ENCODE results near the gene SLC30A7.

DNA sequence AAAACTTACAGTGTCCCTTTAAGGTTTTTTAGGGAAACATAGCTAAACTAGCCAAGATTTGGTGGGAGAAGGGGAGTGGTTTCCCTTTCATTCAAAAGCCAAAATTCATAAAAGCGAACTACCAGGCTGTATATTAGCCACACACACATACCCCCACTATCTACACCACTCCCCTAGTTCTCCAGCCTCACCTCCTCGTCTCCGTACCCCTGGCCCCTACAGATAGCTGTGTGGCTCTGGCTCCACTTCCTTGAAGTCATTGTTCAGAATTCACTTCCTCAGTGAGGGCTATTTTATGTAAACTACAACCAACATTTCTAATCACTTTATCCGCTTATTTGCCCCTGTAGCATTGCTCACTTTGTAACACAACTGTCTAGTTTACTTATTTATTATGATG, 135.0 kb downstream of the SLC30A7 start:
- TF ChIP-seq ZC3H4 (CRISPR knock-in tag; IDR thresholded peaks at IDR 0.05; ENCODE audit: borderline replicate concordance) (no peak), USF2 (IDR thresholded peaks at IDR 0.05; ENCODE audit: low read depth, low read length) (no peak), USF2 (CRISPR knock-in tag; IDR thresholded peaks at IDR 0.05; ENCODE audit: borderline replicate concordance) (no peak), ATF2 (CRISPR knock-in tag; IDR thresholded peaks at IDR 0.05) (no peak), KAT7 (CRISPR knock-in tag; IDR thresholded peaks at IDR 0.05; ENCODE audit: borderline replicate concordance) (no peak), POLR2A (IDR thresholded peaks at IDR 0.05; ENCODE audit: insufficient read depth in 1 of 2, low read depth in 2 of 2, low read length in 2 of 2) (no peak), ZNF24 (IDR thresholded peaks at IDR 0.05) (no peak)
- TF ChIP-seq, protein P1, sequence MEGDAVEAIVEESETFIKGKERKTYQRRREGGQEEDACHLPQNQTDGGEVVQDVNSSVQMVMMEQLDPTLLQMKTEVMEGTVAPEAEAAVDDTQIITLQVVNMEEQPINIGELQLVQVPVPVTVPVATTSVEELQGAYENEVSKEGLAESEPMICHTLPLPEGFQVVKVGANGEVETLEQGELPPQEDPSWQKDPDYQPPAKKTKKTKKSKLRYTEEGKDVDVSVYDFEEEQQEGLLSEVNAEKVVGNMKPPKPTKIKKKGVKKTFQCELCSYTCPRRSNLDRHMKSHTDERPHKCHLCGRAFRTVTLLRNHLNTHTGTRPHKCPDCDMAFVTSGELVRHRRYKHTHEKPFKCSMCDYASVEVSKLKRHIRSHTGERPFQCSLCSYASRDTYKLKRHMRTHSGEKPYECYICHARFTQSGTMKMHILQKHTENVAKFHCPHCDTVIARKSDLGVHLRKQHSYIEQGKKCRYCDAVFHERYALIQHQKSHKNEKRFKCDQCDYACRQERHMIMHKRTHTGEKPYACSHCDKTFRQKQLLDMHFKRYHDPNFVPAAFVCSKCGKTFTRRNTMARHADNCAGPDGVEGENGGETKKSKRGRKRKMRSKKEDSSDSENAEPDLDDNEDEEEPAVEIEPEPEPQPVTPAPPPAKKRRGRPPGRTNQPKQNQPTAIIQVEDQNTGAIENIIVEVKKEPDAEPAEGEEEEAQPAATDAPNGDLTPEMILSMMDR (CRISPR knock-in tag; IDR thresholded peaks at IDR 0.05) = no peak
